Measurements from ENCODE around the gene ANKRD13C. TPM values are rescaled to one million over a fixed set of nuclear protein-coding genes. Genes with fewer than 3 reads are reported as not detected.

ANKRD13C gene
- total RNA-seq, 2 donors from 2014 or later, result 22.6 to 25.2 TPM

DNA sequence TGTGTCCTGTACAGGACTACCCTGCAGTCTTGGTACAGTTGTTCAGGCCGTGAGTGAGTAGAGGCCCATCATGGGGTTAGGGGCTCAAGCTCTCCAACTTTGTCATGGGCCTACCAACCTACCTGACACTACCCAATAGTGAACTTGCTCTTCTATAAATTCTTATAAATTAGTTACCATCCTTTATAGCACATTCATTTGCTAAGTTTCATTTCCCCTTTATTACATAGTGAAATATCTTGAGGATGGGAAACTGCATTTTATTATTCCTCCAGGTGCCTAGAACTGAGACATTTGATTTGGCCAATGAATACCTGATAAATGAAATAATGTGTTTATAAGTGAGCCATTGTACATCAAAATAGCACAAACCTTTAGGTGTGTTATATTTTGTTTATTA lies 47.5 kb upstream of the ANKRD13C start:
- Histone ChIP-seq H3K27me3 (ENCODE audit: control insufficient read depth, insufficient read depth, low read length, poor library complexity, severe bottlenecking) (no peaks in the 10 kb centered on the region), H3K36me3 (ENCODE audit: control insufficient read depth, insufficient read depth, low read length) (no peaks in the 10 kb centered on the region), H3K27ac (ENCODE audit: low read depth, low read length) (no peak overlapping the region), H3K9ac (ENCODE audit: extremely low read depth, low read length, poor library complexity, severe bottlenecking) (no peak overlapping the region), H3K4me3 (ENCODE audit: low read length) (no peak overlapping the region), H3K9me3 (ENCODE audit: control insufficient read depth, low read length) (no peaks in the 10 kb centered on the region), H3K4me1 (ENCODE audit: control insufficient read depth, insufficient read depth, low read length) (no peaks in the 10 kb centered on the region)
- H3K9me3 Mint-ChIP-seq, result no peaks in the 10 kb centered on the region
- 96 to 100% methylated on average over 1 of the region's 1 CpG for WGBS, 2 experiments (ENCODE audit: insufficient coverage in 1 of 2, insufficient read length in 1 of 2)
- DNase-seq, result no peak
- H3K27ac Mint-ChIP-seq, result no peak overlapping the region
- no peak overlapping the region for H3K4me3 Mint-ChIP-seq
- peaks cover 3% of the 10 kb centered on the region for H3K4me1 Mint-ChIP-seq
- H3K27me3 Mint-ChIP-seq (ENCODE audit: insufficient read depth), result no peaks in the 10 kb centered on the region
- TF ChIP-seq CTCF (conservative IDR thresholded peaks at IDR 0.05), result no peak
- H3K36me3 Mint-ChIP-seq (ENCODE audit: low read depth), result no peaks in the 10 kb centered on the region

- Mint-ChIP-seq H3K9me3 (no peaks in the 10 kb centered on the region), H3K4me3 (no peak overlapping the region), H3K27me3 (ENCODE audit: insufficient read depth) (no peaks in the 10 kb centered on the region), H3K27ac (no peak overlapping the region), H3K4me1 (peaks cover 3% of the 10 kb centered on the region), H3K36me3 (ENCODE audit: low read depth) (no peaks in the 10 kb centered on the region)
- no peak overlapping the region for H3K9ac ChIP-seq (ENCODE audit: extremely low read depth, low read length, poor library complexity, severe bottlenecking)
- DNase-seq, result no peak
- 80 to 95% methylated on average over 1 of the region's 1 CpG for WGBS, 2 experiments (ENCODE audit: insufficient coverage in 1 of 2, insufficient read length in 1 of 2)
- H3K4me1 ChIP-seq (ENCODE audit: control insufficient read depth, insufficient read depth, low read length), result no peaks in the 10 kb centered on the region
- H3K27ac ChIP-seq (ENCODE audit: low read depth, low read length), result no peak overlapping the region
- no peak for TF ChIP-seq CTCF (conservative IDR thresholded peaks at IDR 0.05)
- no peaks in the 10 kb centered on the region for H3K36me3 ChIP-seq (ENCODE audit: control insufficient read depth, insufficient read depth, low read length)
- H3K9me3 ChIP-seq (ENCODE audit: control insufficient read depth, low read length), result no peaks in the 10 kb centered on the region
- H3K4me3 ChIP-seq (ENCODE audit: low read length), result no peak overlapping the region
- no peaks in the 10 kb centered on the region for H3K27me3 ChIP-seq (ENCODE audit: control insufficient read depth, insufficient read depth, low read length, poor library complexity, severe bottlenecking)
These were observed 45.8 kb upstream of the ANKRD13C start for GRCh38 chr1:70400335-70400734.

DNA sequence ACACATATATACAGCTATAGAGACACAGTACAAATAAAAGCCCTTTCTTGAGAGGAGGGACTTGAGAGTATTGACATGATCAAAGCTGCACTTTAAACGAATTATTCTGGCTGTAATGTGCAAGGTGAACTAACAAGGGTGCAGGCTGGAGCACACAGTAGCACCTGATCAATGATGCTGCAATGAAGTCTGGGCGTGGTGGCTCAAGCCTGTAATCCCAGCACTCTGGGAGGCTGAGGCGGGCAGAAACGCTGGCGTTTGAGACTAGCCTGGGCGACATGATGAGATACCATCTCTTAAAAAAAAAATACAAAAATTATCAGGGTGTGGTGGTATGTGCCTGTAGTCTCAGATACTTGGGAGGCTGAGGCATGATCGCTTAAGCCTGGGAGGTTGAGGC lies 42.5 kb upstream of the ANKRD13C start:
- no peak overlapping the region for H3K27ac ChIP-seq (ENCODE audit: low read depth, low read length)
- no peak overlapping the region for H3K4me3 Mint-ChIP-seq
- WGBS, 2 experiments (ENCODE audit: insufficient coverage in 1 of 2, insufficient read length in 1 of 2), result 84 to 86% methylated on average over 3 to 7 of the region's 7 CpGs

More for the DNA sequence above, 42.5 kb upstream of the ANKRD13C start:
- H3K27ac Mint-ChIP-seq, result no peak overlapping the region
- Histone ChIP-seq H3K36me3 (ENCODE audit: control insufficient read depth, insufficient read depth, low read length) (no peaks in the 10 kb centered on the region), H3K9ac (ENCODE audit: extremely low read depth, low read length, poor library complexity, severe bottlenecking) (no peak overlapping the region), H3K27me3 (ENCODE audit: control insufficient read depth, insufficient read depth, low read length, poor library complexity, severe bottlenecking) (no peaks in the 10 kb centered on the region), H3K9me3 (ENCODE audit: control insufficient read depth, low read length) (no peaks in the 10 kb centered on the region), H3K4me1 (ENCODE audit: control insufficient read depth, insufficient read depth, low read length) (no peaks in the 10 kb centered on the region), H3K4me3 (ENCODE audit: low read length) (no peak overlapping the region)
- no peaks in the 10 kb centered on the region for H3K9me3 Mint-ChIP-seq
- no peak for DNase-seq
- no peaks in the 10 kb centered on the region for H3K27me3 Mint-ChIP-seq (ENCODE audit: insufficient read depth)
- H3K36me3 Mint-ChIP-seq (ENCODE audit: low read depth), result peaks cover 1% of the 10 kb centered on the region
- no peak for TF ChIP-seq CTCF (conservative IDR thresholded peaks at IDR 0.05)
- no peaks in the 10 kb centered on the region for H3K4me1 Mint-ChIP-seq

Measured in endodermal cell (in vitro differentiated cells).